SK-N-SH treated with all-trans-retinoic acid at 6 μM for 48 hours (cell line): ENCODE results near the gene NXPH4.

Source experiments
- ARNTL ChIP-seq: fragments of 450-650 bp; formaldehyde crosslinking; IDR thresholded peaks from 2 replicates; pipeline ENCODE4 v1.5.0; 2020; ENCODE audit warnings: low read depth, mild to moderate bottlenecking, moderate library complexity, borderline replicate concordance
- BACH2 ChIP-seq: fragments of 250-450 bp; sonication (Bioruptor Pico); IDR thresholded peaks from 2 replicates; pipeline ENCODE4 v1.9.0; 2021; ENCODE audit warnings: mild to moderate bottlenecking, borderline replicate concordance
- CSRNP3 ChIP-seq: fragments of 250-450 bp; sonication (Bioruptor Pico); IDR thresholded peaks from 2 replicates; pipeline ENCODE4 v1.5.1; 2021; ENCODE audit warnings: mild to moderate bottlenecking, moderate library complexity
- ISL1 ChIP-seq: fragments of 250-450 bp; sonication (Bioruptor Pico); IDR thresholded peaks from 2 replicates; pipeline ENCODE4 v2.1.2; 2022; ENCODE audit warnings: mild to moderate bottlenecking, moderate library complexity
- OSR1 ChIP-seq: fragments of 250-450 bp; sonication (Bioruptor Pico); IDR thresholded peaks from 2 replicates; pipeline ENCODE4 v1.8.0; 2022; ENCODE audit warnings: moderate library complexity, mild to moderate bottlenecking, inconsistent platforms
- SNAI2 ChIP-seq: fragments of 250-450 bp; sonication (Bioruptor Pico); IDR thresholded peaks from 2 replicates; pipeline ENCODE4 v1.5.0; 2020; ENCODE audit warnings: mild to moderate bottlenecking, moderate library complexity
- ZFP30 ChIP-seq: fragments of 450-650 bp; formaldehyde crosslinking; IDR thresholded peaks from 2 replicates; pipeline ENCODE4 v1.5.0; 2022; ENCODE audit warnings: mild to moderate bottlenecking, moderate library complexity

- TF ChIP-seq ISL1 (no peak), BACH2 (CRISPR knock-in tag) (no peak), SNAI2 (CRISPR knock-in tag) (no peak), ZFP30 (CRISPR knock-in tag) (no peak), CSRNP3 (CRISPR knock-in tag) (no peak), ARNTL (CRISPR knock-in tag) (no peak), OSR1 (CRISPR knock-in tag) (no peak)
These were observed 2.8 kb downstream of the NXPH4 start for GRCh38 chr12:57219205-57219992.
